Upper lobe of right lung (tissue), 1 donor: ENCODE data around the gene TRABD2B. TPM values are rescaled to one million over a fixed set of nuclear protein-coding genes. Genes with fewer than 3 reads are reported as not detected.

Experiments
- ATAC-seq: fragments of 200-7000 bp; cut with Tn5 transposase; one replicate; pipeline ENCODE4 v1.9.1; 2020; ENCODE audit warnings: mild to moderate bottlenecking, moderate library complexity
- DNase-seq: peaks from one replicate; pipeline ENCODE4 v3.0.0-alpha.2; 2020
- H3K27ac ChIP-seq: fragments of 200-600 bp; one replicate; pipeline ENCODE4 v1.8.0; 2022
- H3K27me3 ChIP-seq: fragments of 200-600 bp; one replicate; pipeline ENCODE4 v1.8.0; 2022; ENCODE audit warnings: mild to moderate bottlenecking
- H3K36me3 ChIP-seq: fragments of 200-600 bp; one replicate; pipeline ENCODE4 v1.8.0; 2022
- H3K4me1 ChIP-seq: fragments of 200-600 bp; one replicate; pipeline ENCODE4 v1.8.0; 2022
- H3K4me3 ChIP-seq: fragments of 200-600 bp; one replicate; pipeline ENCODE4 v1.8.0; 2022; ENCODE audit warnings: mild to moderate bottlenecking
- H3K9me3 ChIP-seq: fragments of 200-600 bp; one replicate; pipeline ENCODE4 v1.8.0; 2022
- CTCF ChIP-seq: fragments of 200-600 bp; IDR thresholded peaks from one replicate; pipeline ENCODE4 v1.8.0; 2022; ENCODE audit warnings: antibody characterized with exemption
- intact Hi-C: fragments of 100-400 bp; cut with DNase I; formaldehyde crosslinking; loops from one replicate; pipeline ENCODE4 v1.11.0; 2022
- total RNA-seq: library from RNA; stranded (reverse); fragmentation: NEBNext Ultra II Directional; extraction: Animal tissue kit (Norgen Biotek cat#: 25700); gene quantifications from one replicate; pipeline ENCODE4 v1.2.1, GENCODE V29; 2021
- donor health status: DM: no; HTN: yes; CAD: no; lungs with severe emphysema.

The TRABD2B gene
- total RNA-seq, 1 donor from 2014 or later, result 1.2 TPM

GRCh38 chr1:47975302-47975921 lies 21.8 kb downstream of the TRABD2B start:
- intact Hi-C loops, result no loop called here

DNA sequence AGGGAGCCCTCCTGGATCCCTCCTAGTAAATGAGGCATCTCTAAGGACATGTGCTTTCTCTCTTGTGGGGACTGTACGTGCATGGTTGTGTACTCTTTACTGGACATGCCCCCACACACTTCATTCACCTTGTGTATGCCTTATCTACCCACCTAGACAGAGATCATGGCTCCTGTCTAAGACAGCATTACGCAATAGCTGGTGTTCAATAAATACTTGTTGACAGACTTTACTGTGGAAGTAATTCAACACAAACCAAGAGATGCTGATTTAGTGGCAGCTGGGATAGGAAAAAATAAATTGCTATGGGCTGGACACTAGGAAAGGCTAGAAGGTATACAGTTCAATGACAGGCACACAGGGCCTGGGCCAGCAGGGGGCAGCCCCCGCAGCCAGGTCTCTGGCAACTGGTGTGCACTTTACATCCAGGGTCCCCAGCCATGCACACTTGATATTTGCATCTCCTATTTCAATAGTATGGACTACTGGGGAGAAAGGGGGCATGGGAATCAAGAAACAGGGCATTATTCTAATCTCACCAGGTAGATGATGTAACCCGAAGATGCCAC lies 24.2 kb downstream of the TRABD2B start:
- H3K36me3 ChIP-seq, result no peaks in the 10 kb centered on the region
- no peaks in the 10 kb centered on the region for H3K4me1 ChIP-seq
- intact Hi-C loops, result no loop called here
- no peaks in the 10 kb centered on the region for H3K9me3 ChIP-seq
- no peak overlapping the region for H3K27ac ChIP-seq
- peak; percentile 15 for TF ChIP-seq CTCF
- no peaks in the 10 kb centered on the region for H3K27me3 ChIP-seq
- DNase-seq, result no peak
- ATAC-seq, result no peak
- H3K4me3 ChIP-seq, result no peak overlapping the region

More at GRCh38 chr1:47975302-47975921, 21.8 kb downstream of the TRABD2B start:
- no peak overlapping the region for H3K4me3 ChIP-seq
- H3K27me3 ChIP-seq, result no peaks in the 10 kb centered on the region
- TF ChIP-seq CTCF, result no peak
- no peak for ATAC-seq
- DNase-seq, result no peak
- H3K36me3 ChIP-seq, result no peaks in the 10 kb centered on the region
- no peaks in the 10 kb centered on the region for H3K9me3 ChIP-seq
- H3K27ac ChIP-seq, result no peak overlapping the region
- no peaks in the 10 kb centered on the region for H3K4me1 ChIP-seq

DNA sequence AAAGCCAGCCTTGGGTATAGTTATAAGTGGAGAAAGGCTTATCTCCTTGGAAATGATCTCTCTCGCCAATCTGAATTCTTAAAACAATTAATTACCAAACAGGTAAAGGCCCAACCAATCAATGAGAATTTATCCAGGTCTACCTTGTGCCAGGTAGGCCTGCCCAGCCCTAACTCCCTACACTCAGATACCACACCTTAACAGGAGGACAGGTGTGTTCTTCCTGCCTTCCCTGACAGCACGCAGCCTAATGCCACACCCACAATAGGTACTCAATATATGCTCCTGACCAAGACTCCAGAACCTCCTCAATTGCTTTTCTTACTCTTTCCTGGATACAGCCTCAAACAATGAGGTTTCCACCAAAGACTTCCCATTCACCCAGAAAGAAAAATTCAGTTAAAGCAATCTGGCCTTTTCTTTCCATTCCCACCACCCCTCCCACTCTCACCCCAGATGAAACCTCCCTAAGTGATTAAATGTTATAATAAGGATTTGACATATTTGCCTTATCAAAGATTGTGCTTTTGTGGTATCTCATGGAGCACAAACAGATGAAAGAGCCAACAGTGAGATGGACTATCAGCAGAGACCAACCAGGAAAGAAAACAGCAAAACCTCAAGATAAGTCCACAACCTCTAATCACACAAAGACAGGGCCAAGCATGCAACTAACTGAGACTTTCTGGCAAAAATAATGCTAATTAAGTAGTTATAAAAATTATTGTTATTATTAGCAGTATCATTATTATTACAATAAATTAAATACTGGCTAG lies 25.6 kb downstream of the TRABD2B start:
- intact Hi-C loops, result no loop called here
- ATAC-seq (no peak), DNase-seq (no peak)
- TF ChIP-seq CTCF, result no peak
- no peaks in the 10 kb centered on the region for H3K27me3 ChIP-seq
- H3K9me3 ChIP-seq, result no peaks in the 10 kb centered on the region
- no peaks in the 10 kb centered on the region for H3K4me1 ChIP-seq
- no peak overlapping the region for H3K4me3 ChIP-seq
- no peaks in the 10 kb centered on the region for H3K36me3 ChIP-seq
- no peak overlapping the region for H3K27ac ChIP-seq

DNA sequence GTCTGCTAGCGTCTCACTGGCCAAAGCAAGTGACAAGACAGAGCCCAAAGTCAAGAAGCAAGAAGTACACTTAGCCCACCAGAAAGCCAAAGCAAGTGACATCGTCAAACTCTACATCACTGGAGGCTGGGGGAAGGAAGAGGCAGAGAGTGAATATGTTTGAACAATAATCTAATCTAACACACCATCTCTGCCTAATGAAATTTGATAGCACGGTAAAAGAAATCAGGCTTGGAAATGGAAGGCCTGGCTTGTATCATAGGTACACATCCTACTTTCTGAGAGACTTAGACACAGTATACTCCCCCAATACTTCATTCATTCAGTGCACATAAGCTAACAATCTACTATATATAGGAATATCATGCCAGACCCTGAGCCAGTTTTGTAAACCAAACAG lies 26.3 kb downstream of the TRABD2B start:
- intact Hi-C loops, result no loop called here
- TF ChIP-seq CTCF, result no peak
- Histone ChIP-seq H3K36me3 (no peaks in the 10 kb centered on the region), H3K4me3 (no peak overlapping the region), H3K9me3 (no peaks in the 10 kb centered on the region), H3K27ac (no peak overlapping the region), H3K27me3 (no peaks in the 10 kb centered on the region), H3K4me1 (no peaks in the 10 kb centered on the region)
- ATAC-seq (no peak), DNase-seq (no peak)

DNA sequence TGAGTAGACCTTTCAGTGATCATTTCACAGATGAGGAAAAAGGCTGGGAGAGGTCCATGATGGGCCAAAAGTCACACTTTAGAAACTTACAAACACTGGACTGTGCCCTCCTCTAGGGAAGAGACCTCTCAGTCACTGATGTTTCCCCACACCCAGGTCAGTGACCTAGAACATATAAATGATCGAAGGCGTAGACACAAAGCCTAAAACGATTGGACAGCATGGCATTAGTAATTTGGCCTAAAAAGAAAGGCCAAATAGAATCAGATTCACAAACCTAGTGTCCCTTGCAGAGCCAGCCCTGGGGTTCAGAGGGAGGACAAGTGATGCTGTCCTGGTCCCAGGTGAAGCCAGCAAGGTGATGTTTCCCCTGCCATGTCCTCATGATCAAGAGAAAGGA lies 27.7 kb downstream of the TRABD2B start:
- ATAC-seq (no peak), DNase-seq (no peak)
- Histone ChIP-seq H3K27me3 (no peaks in the 10 kb centered on the region), H3K9me3 (no peaks in the 10 kb centered on the region), H3K27ac (no peak overlapping the region), H3K4me1 (no peaks in the 10 kb centered on the region), H3K36me3 (no peaks in the 10 kb centered on the region), H3K4me3 (no peak overlapping the region)
- intact Hi-C loops, result no loop called here
- TF ChIP-seq CTCF, result no peak
